GM18505 (cell line): Measurements from ENCODE around the gene ICE2.

Source experiments
- ATAC-seq: cut with Tn5 transposase; IDR thresholded peaks from one replicate; pipeline ENCODE4 v1.9.1; 2021; ENCODE audit not compliant: unreplicated experiment
- POLR2A ChIP-seq: IDR thresholded peaks from 4 replicates; pipeline ENCODE4 v1.6.1; 2011; ENCODE audit warnings: borderline replicate concordance; ENCODE audit not compliant: insufficient read depth, insufficient read length; ENCODE audit errors: extremely low read depth

The ICE2 gene

DNA sequence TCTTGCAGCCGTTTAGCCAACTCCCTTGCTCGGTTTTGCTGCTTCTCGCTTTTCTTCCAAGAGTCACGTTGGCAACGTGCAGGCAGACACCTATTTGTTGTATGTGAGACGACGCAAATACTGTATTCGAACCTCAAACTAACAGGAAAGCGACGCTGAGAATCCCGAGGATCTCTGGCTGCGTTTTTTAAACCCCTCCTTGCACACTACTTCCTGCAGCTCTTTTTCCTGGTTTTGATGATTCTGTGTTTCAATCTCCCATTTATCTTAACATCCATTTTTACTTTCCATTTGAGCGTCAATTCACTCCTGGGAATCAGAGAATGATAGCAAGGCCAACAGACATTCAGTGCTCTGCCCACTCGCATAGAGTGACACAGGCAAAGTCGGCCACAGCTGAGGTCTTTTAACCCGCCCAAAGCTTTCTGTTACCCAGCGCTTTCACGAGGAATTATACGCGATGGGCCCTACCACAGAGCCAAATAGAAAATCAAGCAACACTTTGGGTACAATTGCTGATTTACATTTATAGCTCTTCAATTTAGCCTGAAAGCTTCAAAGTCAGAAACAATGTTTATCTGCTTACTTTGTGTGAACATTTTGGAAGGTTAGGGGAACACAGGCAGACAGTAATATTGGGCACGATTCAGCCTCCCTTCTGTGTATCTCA lies 79.6 kb downstream of the ICE2 start:
- ATAC-seq, result no peak
- no peak for TF ChIP-seq POLR2A

DNA sequence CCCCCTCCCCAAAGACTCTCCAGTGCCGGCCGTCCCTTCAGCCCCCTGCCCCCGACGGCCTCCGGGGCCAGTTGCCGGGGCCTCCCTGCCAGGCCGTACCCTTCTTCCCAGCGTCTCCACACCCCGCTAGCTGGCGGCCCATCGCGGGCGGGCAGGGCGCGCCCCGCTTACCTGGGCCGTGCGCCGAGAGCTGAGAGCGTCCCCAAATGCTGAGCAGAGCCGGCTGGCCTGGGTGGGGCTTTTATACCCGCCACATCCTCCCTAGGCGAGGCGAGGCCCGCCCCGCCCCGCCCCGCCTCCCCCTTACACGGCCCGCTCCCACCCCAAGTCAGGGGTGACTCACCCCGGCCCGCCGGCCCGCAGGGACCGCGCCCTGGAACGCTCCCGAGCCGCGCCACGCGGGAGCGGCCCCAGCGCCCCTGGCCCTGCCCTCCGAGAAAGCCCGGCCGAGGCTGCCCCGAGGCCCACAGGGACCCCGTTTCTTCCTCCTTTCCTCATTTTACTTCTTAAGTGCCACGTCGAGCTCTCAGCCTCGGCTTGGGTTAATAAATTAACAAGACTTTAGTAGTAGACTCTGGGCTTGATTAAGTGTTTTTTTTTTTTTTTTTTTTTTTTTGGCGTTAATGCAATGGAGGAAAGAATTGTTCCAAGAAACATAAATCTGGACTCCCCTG lies 81.0 kb downstream of the ICE2 start, which contains the start of gene ANXA2:
TSS of gene ANXA2 (minus strand) at position 215 of the 674 bp plus-strand sequence. CDS start 11,911 bp downstream, outside the sequence.
- ATAC-seq, result peak; percentile 72
- TF ChIP-seq POLR2A, result peak; percentile 88

DNA sequence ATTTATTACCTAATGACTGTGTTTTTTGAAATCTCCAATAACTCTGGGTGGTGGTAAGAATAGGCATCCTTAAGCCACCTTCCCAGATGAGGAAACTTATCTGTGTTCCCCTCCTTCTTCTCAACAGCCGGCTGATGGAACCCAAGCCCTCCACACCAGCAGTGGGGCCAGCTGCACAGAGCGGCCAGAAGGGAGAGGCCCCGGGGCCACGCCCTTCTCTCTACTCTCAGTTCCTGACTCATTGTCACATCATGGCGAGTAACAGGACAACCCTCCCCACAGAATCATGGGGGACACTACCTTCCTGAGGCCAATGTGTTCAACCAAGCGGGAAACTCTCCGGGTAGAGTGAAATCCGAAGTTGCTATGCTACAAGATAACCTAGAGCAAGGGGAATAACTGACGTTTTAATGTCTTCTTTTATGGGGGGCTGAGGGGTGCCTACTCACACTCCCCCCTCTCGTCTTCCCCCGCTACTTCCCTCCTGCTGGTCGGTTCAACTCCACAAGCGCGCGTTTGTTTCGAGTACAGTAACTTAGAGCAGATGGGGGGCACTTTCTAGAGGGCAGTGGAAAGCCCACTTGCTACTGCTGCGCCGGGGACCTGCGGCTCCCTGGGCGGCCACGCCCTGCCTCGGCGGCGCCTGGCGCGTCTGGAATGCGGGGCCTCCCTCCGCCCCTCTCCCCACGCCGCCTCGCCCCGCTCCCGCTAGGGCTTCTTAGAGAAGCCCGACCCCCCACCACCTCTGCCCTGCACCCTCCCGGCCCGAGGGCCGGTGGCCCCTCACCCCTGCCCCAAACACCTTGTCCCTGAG lies 81.8 kb downstream of the ICE2 start:
- peak; percentile 50 for TF ChIP-seq POLR2A
- ATAC-seq, result peak; percentile 51

DNA sequence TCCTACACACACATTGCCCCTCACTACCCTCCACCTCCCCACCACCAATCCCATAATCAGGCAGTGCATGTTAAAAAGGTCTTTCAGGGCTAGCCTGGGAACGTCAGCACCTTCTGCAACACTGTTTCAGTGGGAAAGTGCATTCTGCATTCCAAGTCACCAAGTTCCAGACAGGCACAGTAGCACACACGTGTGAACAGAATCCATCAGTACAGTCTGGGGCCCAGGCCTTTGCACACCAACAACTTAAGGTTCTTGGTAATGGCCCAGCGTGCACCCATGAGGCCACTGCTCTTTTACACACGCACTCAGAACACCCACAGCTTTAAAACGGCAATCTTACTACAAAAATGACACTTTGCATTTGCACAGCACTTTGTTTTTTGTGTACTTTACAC lies 82.4 kb downstream of the ICE2 start:
- ATAC-seq, result no peak
- no peak for TF ChIP-seq POLR2A

DNA sequence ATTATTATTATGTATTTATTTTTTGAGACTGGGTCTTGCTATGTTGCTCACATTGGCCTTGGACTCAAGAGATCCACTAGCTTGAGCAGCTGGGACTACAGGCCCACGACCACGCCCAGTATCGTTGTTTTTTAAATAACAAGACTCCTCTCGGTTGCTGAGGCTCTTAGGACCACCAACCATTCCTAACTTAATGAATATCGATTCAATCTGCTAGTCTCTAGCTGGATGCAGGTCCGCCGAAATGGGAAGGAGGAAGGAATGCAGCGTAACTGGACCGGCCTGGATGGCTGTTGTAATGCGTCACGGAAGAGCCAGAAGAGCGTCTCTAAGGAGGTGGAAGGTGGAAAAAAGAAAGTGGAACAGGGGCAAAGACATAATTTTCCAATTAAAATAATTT lies 82.8 kb downstream of the ICE2 start:
- no peak for ATAC-seq
- TF ChIP-seq POLR2A, result no peak

DNA sequence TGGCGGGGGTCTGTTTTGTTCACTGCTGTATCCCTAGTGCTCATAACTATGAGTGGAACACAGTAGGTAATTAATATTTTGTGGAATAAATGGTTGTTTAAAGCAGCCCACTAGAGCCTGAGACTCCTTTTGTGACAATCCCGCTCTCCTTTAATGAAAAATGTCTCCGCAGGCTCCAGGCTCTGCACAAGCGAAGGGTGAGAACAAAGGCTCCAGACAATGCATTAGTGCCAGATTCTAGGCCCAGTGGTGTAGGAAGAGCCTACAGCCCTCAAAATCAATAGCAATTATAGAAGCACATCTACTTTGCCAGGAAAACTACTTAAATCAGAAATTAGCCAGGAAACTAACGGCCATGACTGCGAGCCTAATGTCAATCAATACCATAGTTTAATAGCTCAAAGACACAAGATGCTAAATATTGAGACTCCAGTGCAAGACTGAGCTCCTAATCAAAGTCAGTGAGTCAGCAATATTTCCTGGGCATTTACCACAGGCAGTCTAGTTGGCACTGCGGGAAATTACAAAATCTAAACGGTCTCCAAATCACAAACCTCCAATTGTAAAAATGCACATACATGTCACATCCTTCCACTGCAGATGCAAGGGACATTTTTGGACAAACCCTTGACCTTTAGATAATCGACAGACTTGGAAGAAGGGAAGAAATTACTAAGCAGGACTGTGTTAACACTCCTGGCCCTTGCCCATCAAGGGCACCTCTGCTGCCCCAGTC lies 83.5 kb downstream of the ICE2 start:
- TF ChIP-seq POLR2A, result no peak
- no peak for ATAC-seq

DNA sequence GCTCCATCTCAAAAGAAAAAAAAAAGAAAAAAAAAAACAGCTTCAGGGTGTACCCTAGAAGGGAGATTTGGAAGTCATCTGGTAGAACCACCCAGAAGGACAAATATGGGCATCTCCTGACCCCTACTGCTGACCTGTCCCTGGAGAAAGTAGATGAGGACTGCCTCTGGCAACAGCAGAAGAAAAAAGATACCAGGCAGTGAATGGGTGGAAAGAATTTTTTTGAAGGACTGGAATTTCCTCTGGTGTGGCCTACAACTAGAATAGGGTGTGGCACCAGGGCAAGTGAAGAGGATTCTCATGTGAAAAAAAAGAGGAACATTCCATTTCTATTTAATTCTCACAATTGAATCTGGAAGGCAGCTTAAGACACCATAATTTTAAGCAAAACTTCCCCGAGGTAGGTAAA lies 84.2 kb downstream of the ICE2 start:
- no peak for ATAC-seq
- no peak for TF ChIP-seq POLR2A

DNA sequence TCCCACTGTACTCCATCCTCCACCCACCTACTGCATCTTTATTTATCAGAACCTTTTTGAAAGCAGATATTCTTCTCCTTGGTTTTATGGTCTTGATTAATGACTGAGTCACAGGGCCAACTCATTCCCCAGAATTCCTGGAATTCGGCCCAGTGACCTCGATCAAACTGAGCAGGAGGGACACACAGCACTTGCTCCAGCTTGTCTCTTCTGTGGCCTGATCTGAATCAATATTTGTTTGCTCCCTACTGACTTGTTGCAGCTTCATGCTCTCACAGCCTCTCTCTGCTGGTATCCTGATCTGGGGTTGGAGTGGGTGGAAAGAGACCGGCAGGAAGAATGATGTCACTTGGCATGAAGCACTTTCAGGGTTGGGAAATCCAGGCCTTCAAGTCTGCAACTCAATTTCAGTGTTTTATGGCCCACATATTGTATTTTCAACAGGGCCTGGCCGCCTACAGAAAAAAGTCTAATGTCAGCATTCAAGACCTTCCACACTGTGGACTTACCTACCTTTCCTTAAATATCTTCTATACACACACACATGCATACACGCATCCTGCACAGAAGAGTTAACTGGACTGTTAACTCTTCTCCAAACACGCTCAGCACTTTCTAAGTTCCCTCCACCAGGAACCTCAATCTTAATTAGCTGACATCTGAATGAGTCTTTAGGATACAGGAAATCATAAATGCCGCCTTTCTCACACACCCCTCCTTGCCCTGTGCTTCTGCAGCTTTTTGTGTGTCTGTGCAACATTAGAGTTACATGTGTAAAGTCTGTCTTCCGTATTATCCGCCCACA lies 85.8 kb downstream of the ICE2 start:
- ATAC-seq, result no peak

DNA sequence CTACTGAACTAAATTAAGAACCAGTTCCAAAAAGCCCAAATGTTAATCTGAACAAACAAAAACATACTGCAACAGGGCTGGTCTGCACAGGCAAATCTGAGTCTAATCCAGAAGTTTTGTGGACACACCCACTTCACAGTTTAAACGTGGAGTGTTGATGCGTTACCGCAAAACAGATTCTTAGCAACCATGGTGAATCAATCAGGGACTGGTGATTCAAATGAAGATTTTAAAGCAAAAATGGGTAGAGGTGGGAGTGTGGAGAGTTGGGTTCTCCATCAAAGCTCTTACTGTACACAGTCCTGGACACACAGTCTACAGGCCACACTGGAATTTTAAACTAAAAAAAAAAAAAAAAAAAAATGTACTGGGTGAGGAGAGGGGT lies 86.3 kb downstream of the ICE2 start:
- no peak for TF ChIP-seq POLR2A
- ATAC-seq, result no peak

More for the DNA sequence above, 85.8 kb downstream of the ICE2 start:
- no peak for TF ChIP-seq POLR2A

DNA sequence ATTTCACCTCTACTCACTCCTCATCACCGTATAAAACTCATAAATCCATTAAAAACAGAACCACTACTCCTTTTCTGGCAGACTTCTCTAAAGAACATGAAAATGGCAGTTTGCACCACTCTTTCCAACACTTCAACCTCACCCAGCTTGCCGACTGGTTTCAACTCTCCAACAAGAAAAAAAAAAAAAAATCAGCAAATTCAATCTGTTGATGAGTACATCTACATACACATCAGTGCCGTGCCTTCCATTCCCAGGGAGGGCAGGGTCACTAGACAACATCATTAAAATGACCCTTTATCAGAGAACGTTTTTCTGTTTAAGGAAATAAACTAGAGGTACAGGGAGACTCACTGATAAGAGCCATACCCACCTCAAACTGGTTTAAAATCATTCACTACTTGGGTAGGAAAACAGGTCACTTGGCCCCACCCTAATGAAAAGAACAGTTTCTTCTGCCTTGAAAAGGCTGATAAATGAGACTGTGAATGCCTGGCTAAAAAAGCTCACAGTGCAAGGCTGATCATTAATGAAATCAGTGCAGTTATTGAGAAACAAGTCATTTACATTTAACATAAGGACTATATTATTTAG lies 87.1 kb downstream of the ICE2 start:
- no peak for ATAC-seq

DNA sequence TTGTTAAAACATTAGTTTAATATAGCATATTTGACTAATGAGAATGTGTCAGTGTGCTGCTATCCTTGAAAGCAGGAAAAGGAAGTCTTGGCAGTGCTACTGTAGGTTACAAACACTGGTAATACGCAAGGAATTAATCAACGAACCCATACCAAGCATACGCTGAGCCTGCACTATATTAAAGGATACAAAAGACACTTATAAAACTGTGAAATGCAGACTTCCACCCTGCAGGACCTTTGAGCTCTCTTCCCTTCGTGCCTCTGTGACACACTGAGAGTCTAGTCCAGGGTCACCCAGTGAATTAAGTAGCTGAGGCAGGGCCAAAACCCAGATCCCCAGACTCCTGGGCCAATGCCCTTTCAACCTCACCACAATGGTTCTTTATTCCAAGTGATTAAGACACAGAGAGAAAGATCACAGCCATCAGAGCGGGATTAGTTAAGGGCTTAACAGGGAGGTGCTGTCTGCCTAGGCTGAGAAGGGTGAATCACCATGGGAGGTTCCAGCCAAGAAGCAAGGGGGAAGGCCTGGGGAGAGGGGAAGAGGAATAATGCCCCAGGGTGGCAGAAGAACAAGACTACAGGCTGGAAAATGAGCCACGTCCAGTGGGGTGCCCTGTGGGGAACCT lies 88.0 kb downstream of the ICE2 start:
- no peak for TF ChIP-seq POLR2A
- no peak for ATAC-seq

More for the DNA sequence above, 87.1 kb downstream of the ICE2 start:
- no peak for TF ChIP-seq POLR2A

DNA sequence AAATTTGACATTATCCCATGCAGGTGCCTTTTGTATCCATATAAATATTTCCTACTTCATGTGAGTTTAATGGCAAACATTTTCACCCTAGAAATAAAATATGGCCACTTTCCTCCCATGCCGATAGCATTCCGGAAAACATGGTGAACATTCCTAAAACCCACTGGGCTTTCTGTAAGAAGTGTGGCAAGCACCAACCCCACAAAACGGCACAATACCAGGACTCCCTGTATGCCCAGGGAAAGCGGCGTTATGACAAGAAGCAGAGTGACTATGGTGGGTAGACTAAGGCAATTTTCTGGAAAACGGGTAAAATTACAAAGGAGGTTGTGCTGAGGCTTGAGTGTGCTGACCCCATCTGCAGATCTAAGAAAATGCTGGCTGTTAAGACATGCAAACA lies 88.7 kb downstream of the ICE2 start:
- no peak for ATAC-seq
- TF ChIP-seq POLR2A, result no peak
